ENCODE results near the gene TMEM92.

DNA sequence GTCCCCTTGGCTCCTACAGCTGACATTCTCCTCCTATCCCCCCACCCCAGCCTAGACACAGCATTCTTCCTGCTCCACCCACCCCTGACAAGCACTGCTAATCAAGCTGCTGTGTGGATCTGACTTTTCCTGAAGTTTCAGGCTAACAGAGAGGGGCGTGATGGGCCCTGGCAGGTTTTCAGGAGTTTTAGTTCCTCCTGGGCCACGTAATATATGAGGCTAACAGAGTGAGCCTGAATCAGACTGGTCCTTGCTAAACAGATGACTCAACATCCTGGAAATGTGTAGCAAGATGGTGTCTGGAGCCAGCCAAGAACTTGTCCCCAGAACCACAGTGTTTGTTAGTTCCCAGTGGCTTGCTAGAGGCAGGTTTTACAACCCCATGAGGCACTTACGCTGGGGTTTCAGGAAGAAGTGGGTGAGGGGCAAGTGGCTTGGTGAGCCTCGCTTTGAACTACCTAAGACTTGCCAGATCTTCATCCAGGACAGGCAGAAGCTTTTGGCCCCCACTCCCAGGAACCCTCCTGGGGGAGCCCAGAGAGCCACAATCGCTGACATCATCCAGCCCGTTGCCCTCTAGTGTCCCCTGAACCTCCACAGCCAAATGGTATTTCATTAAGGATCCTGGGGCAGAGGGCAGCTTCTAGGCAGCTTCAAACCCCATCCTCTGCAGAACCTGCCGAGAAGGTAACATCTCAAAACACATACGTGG, 15.9 kb downstream of the TMEM92 start:
- TF ChIP-seq POLR2AphosphoS5 (IDR thresholded peaks at IDR 0.05; ENCODE audit: low read depth, low read length) (no peak), POLR2A (IDR thresholded peaks at IDR 0.05; ENCODE audit: low read depth, low read length) (no peak), TAF1 (IDR thresholded peaks at IDR 0.05; ENCODE audit: low read depth, low read length) (no peak), POU2F2 (IDR thresholded peaks at IDR 0.05; ENCODE audit: low read depth, low read length) (no peak), SPI1 (IDR thresholded peaks at IDR 0.05; ENCODE audit: low read depth, low read length) (no peak)
